K562 (cell line): ENCODE measurements around the gene DMGDH.

ENCODE experiments used
- BHLHE40 ChIP-seq: IDR thresholded peaks from 2 replicates; pipeline ENCODE4 v1.6.1; 2011; ENCODE audit warnings: low read length, improper control_type of control experiment
- CBX5 ChIP-seq: IDR thresholded peaks from 2 replicates; pipeline ENCODE4 v1.6.1; 2014; ENCODE audit warnings: low read depth, borderline replicate concordance
- MXI1 ChIP-seq: IDR thresholded peaks from 2 replicates; pipeline ENCODE4 v1.6.1; 2011; ENCODE audit warnings: low read depth, mild to moderate bottlenecking, improper control_type of control experiment, low read length
- NFATC3 ChIP-seq: fragments of 450-650 bp; IDR thresholded peaks from 2 replicates; pipeline ENCODE4 v1.6.1; 2017; ENCODE audit warnings: mild to moderate bottlenecking
- RBM25 ChIP-seq: fragments of 200-400 bp; formaldehyde crosslinking; IDR thresholded peaks from 2 replicates; pipeline ENCODE4 v1.6.1; 2018; ENCODE audit warnings: low read length, low read depth, moderate library complexity; ENCODE audit not compliant: severe bottlenecking
- REST ChIP-seq, 2 experiments: fragments of 450-650 bp; formaldehyde crosslinking in 1 of 2; IDR thresholded peaks; 2 replicates each; pipeline versions ENCODE4 v1.4.0 to v1.6.1; 2014 to 2020; ENCODE audit warnings: mild to moderate bottlenecking in 2 of 2, borderline replicate concordance in 1 of 2, low read depth in 1 of 2
- SIN3A ChIP-seq, 2 experiments: fragments of 150-350 bp in 1 of 2; IDR thresholded peaks; 2 replicates each; pipeline ENCODE4 v1.6.1; 2011 to 2016; ENCODE audit warnings: borderline replicate concordance in 2 of 2, low read depth in 2 of 2, low read length in 2 of 2, mild to moderate bottlenecking in 2 of 2, moderate library complexity in 2 of 2; ENCODE audit not compliant: control insufficient read depth in 1 of 2
- TF ChIP-seq, protein P1 (sequence below), 2 experiments: fragments of 450-650 bp in 1 of 2; sonication (generic) in 1 of 2; formaldehyde crosslinking in 1 of 2; IDR thresholded peaks; 2 replicates each; pipeline versions ENCODE4 v1.7.1 to v1.9.0; 2016 to 2022; ENCODE audit warnings: inconsistent platforms in 1 of 2, mild to moderate bottlenecking in 1 of 2, missing genetic modification reagents in 1 of 2

- TF ChIP-seq MXI1: no peak
- peak; percentile 39 for TF ChIP-seq RBM25
- TF ChIP-seq REST (IDR thresholded peaks at IDR 0.05; ENCODE audit: borderline replicate concordance): no peak
- TF ChIP-seq REST (CRISPR knock-in tag; IDR thresholded peaks at IDR 0.05; ENCODE audit: low read depth): no peak
- TF ChIP-seq, protein P1, sequence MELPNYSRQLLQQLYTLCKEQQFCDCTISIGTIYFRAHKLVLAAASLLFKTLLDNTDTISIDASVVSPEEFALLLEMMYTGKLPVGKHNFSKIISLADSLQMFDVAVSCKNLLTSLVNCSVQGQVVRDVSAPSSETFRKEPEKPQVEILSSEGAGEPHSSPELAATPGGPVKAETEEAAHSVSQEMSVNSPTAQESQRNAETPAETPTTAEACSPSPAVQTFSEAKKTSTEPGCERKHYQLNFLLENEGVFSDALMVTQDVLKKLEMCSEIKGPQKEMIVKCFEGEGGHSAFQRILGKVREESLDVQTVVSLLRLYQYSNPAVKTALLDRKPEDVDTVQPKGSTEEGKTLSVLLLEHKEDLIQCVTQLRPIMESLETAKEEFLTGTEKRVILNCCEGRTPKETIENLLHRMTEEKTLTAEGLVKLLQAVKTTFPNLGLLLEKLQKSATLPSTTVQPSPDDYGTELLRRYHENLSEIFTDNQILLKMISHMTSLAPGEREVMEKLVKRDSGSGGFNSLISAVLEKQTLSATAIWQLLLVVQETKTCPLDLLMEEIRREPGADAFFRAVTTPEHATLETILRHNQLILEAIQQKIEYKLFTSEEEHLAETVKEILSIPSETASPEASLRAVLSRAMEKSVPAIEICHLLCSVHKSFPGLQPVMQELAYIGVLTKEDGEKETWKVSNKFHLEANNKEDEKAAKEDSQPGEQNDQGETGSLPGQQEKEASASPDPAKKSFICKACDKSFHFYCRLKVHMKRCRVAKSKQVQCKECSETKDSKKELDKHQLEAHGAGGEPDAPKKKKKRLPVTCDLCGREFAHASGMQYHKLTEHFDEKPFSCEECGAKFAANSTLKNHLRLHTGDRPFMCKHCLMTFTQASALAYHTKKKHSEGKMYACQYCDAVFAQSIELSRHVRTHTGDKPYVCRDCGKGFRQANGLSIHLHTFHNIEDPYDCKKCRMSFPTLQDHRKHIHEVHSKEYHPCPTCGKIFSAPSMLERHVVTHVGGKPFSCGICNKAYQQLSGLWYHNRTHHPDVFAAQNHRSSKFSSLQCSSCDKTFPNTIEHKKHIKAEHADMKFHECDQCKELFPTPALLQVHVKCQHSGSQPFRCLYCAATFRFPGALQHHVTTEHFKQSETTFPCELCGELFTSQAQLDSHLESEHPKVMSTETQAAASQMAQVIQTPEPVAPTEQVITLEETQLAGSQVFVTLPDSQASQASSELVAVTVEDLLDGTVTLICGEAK (IDR thresholded peaks at IDR 0.05): no peak
- TF ChIP-seq, protein P1 (CRISPR knock-in tag; IDR thresholded peaks at IDR 0.05): no peak
- TF ChIP-seq SIN3A (IDR thresholded peaks at IDR 0.05; ENCODE audit: borderline replicate concordance in 2 of 2, control insufficient read depth in 1 of 2, low read depth in 2 of 2, low read length in 2 of 2): no peak
- no peak for TF ChIP-seq BHLHE40
- TF ChIP-seq NFATC3: no peak
- TF ChIP-seq CBX5: no peak
These were observed at the start of gene DMGDH, which contains the start of gene BHMT2 for GRCh38 chr5:79069488-79070349.
